HCT116 (cell line): ENCODE data around the gene DAO. TPM values are rescaled to one million over a fixed set of nuclear protein-coding genes. Genes with fewer than 3 reads are reported as not detected.

ENCODE experiments used
- ATAC-seq: fragments of 200-7000 bp; cut with Tn5 transposase; 2 replicates; pipeline ENCODE4 v1.9.1; 2020; ENCODE audit warnings: mild to moderate bottlenecking, moderate library complexity
- BruUV-seq: library from RNA; stranded (reverse); fragments of 400-500 nt; replicated peaks from 2 replicates; lab custom pipeline; 2021; lab: Mats Ljungman, UMichigan
- CTCF ChIA-PET: fragments of 300-600 bp; sonication (Branson Sonifier 250); formaldehyde crosslinking; loops from one replicate; lab custom pipeline; 2021; ENCODE audit warnings: antibody characterized with exemption; lab: Charles Lee
- POLR2A ChIA-PET: fragments of 300-600, 350-600 bp; sonication (Branson Sonifier 250); formaldehyde crosslinking; loops from one replicate; lab custom pipeline; 2021; ENCODE audit warnings: antibody characterized with exemption; lab: Charles Lee
- RAD21 ChIA-PET, 2 experiments: fragments of 300-600 bp; sonication (Branson Sonifier 250); formaldehyde crosslinking; loops; one replicate each; lab custom pipeline; 2023; ENCODE audit warnings: low total read pairs in 2 of 2; ENCODE audit not compliant: uncharacterized antibody in 2 of 2, unreplicated experiment in 2 of 2, low non-redundant PET in 1 of 2; lab: Charles Lee
- DNase-seq: peaks from one replicate; pipeline ENCODE4 v3.0.0-alpha.2; 2010; ENCODE audit warnings: low read depth, low spot score
- H2AFZ ChIP-seq: fragments of 200-600 bp; shearing (Covaris generic), sonication (generic); 2 replicates; pipeline ENCODE4 v1.6.1; 2017; ENCODE audit warnings: low read depth, mixed run types, mixed read lengths, antibody characterized with exemption, low read length; ENCODE audit not compliant: poor library complexity, severe bottlenecking
- H3K27ac ChIP-seq: 2 replicates; pipeline ENCODE4 v1.5.1; 2012; ENCODE audit warnings: low read depth, low read length
- H3K27me3 ChIP-seq: fragments of 200-600 bp; sonication (generic); 2 replicates; pipeline ENCODE4 v1.6.1; 2016; ENCODE audit warnings: mixed run types, low read length, mixed read lengths; ENCODE audit not compliant: insufficient read depth
- H3K36me3 ChIP-seq, 2 experiments: fragments of 200-500 bp in 1 of 2; fragments of 200-600 bp in 1 of 2; sonication (Bioruptor generic) in 1 of 2; sonication (generic) in 1 of 2; 2 replicates each; pipeline versions ENCODE4 v1.5.1 to v1.6.1; 2014 to 2016; ENCODE audit warnings: low read length in 2 of 2, inconsistent platforms in 1 of 2, mixed read lengths in 1 of 2, mixed run types in 1 of 2; ENCODE audit not compliant: insufficient read depth in 2 of 2, control insufficient read depth in 1 of 2
- H3K4me1 ChIP-seq, 2 experiments: fragments of 200-600 bp in 1 of 2; sonication (generic) in 1 of 2; 2 replicates each; pipeline versions ENCODE4 v1.5.1 to v1.6.1; 2012 to 2017; ENCODE audit warnings: low read length in 2 of 2, inconsistent platforms in 1 of 2, mild to moderate bottlenecking in 1 of 2, mixed read lengths in 1 of 2, mixed run types in 1 of 2, moderate library complexity in 1 of 2; ENCODE audit not compliant: insufficient read depth in 2 of 2, control insufficient read depth in 1 of 2
- H3K4me2 ChIP-seq: fragments of 200-600 bp; sonication (generic); 2 replicates; pipeline ENCODE4 v1.6.1; 2017; ENCODE audit warnings: mixed run types, low read length, mixed read lengths
- H3K4me3 ChIP-seq, 2 experiments: fragments of 200-600 bp in 1 of 2; sonication (generic) in 1 of 2; replicated peaks in 1 of 2; 2 replicates each; pipeline ENCODE4 v1.5.1; 2011 to 2016; ENCODE audit warnings: low read length in 2 of 2, control low read depth in 1 of 2, low read depth in 1 of 2, mild to moderate bottlenecking in 1 of 2, mixed read lengths in 1 of 2, mixed run types in 1 of 2
- H3K79me2 ChIP-seq: fragments of 200-600 bp; sonication (generic); 2 replicates; pipeline ENCODE4 v1.6.1; 2017; ENCODE audit warnings: mild to moderate bottlenecking, mixed run types, low read length, moderate library complexity, mixed read lengths; ENCODE audit not compliant: insufficient read depth
- H3K9ac ChIP-seq: fragments of 200-600 bp; sonication (generic); 2 replicates; pipeline ENCODE4 v1.6.1; 2016; ENCODE audit warnings: low read length, mixed read lengths
- H3K9me2 ChIP-seq: fragments of 200-600 bp; sonication (generic), shearing (Covaris generic); 2 replicates; pipeline ENCODE4 v1.6.1; 2017; ENCODE audit warnings: mixed run types, mild to moderate bottlenecking, moderate library complexity; ENCODE audit not compliant: insufficient read depth
- H3K9me3 ChIP-seq, 2 experiments: fragments of 200-500 bp in 1 of 2; fragments of 200-600 bp in 1 of 2; sonication (Bioruptor generic) in 1 of 2; sonication (generic) in 1 of 2; 2 replicates each; pipeline ENCODE4 v1.6.1; 2014 to 2017; ENCODE audit warnings: low read length in 2 of 2, mixed read lengths in 2 of 2, inconsistent platforms in 1 of 2, low read depth in 1 of 2, mild to moderate bottlenecking in 1 of 2, mixed run types in 1 of 2, moderate library complexity in 1 of 2; ENCODE audit not compliant: control insufficient read depth in 1 of 2, insufficient read depth in 1 of 2
- H4K20me1 ChIP-seq: fragments of 200-600 bp; sonication (generic), shearing (Covaris generic); 2 replicates; pipeline ENCODE4 v1.6.1; 2017; ENCODE audit warnings: mixed run types, mild to moderate bottlenecking, moderate library complexity; ENCODE audit not compliant: insufficient read depth
- CBX3 ChIP-seq: IDR thresholded peaks from 2 replicates; pipeline ENCODE4 v1.6.1; 2012; ENCODE audit warnings: low read depth
- CEBPB ChIP-seq: IDR thresholded peaks from 2 replicates; pipeline ENCODE4 v1.6.1; 2012; ENCODE audit warnings: low read depth
- EZH2 ChIP-seq: fragments of 200-600 bp; sonication (generic); IDR thresholded peaks from 2 replicates; pipeline ENCODE4 v1.6.1; 2017; ENCODE audit warnings: antibody characterized with exemption, mixed run types
- FOSL1 ChIP-seq: IDR thresholded peaks from 2 replicates; pipeline ENCODE4 v1.6.1; 2012; ENCODE audit warnings: low read depth
- JUND ChIP-seq: IDR thresholded peaks from 2 replicates; pipeline ENCODE4 v1.6.1; 2012
- POLR2AphosphoS5 ChIP-seq: IDR thresholded peaks from 2 replicates; pipeline ENCODE4 v1.6.1; 2011; ENCODE audit warnings: mild to moderate bottlenecking, low read depth, low read length, moderate library complexity
- RAD21 ChIP-seq: IDR thresholded peaks from 2 replicates; pipeline ENCODE4 v1.6.1; 2012; ENCODE audit warnings: low read depth, mild to moderate bottlenecking
- SIN3A ChIP-seq: IDR thresholded peaks from 2 replicates; pipeline ENCODE4 v1.6.1; 2012; ENCODE audit warnings: low read depth
- SP1 ChIP-seq: IDR thresholded peaks from 2 replicates; pipeline ENCODE4 v1.6.1; 2012; ENCODE audit warnings: low read depth
- TCF7L2 ChIP-seq: IDR thresholded peaks from 2 replicates; pipeline ENCODE4 v1.7.0; 2011; ENCODE audit warnings: borderline replicate concordance, inconsistent platforms; ENCODE audit not compliant: insufficient read depth, insufficient read length; ENCODE audit errors: extremely low read depth
- ZFX ChIP-seq: fragments of 450-650 bp; IDR thresholded peaks from 2 replicates; pipeline ENCODE4 v1.6.1; 2017
- intact Hi-C: fragments of 100-400 bp; cut with micrococcal nuclease; formaldehyde crosslinking; loops from 2 replicates; pipeline ENCODE4 v1.10.0; 2022
- total RNA-seq: library from RNA; stranded (reverse); gene quantifications from one replicate; pipeline ENCODE4 v1.2.1, GENCODE V29; 2021; ENCODE audit not compliant: unreplicated experiment
- TF ChIP-seq, protein P1 (sequence below): IDR thresholded peaks from 2 replicates; pipeline ENCODE4 v1.6.1; 2012

Gene DAO
- total RNA-seq, 1 experiment from 2014 or later, result not detected

- H3K4me3 ChIP-seq, result no peak overlapping the region
- no peaks in the 10 kb centered on the region for H4K20me1 ChIP-seq
- no peaks in the 10 kb centered on the region for H3K79me2 ChIP-seq
- CTCF ChIA-PET, result no interaction called here
- TF ChIP-seq JUND, result no peak
- TF ChIP-seq, all 23 proteins: peak for 0
- ATAC-seq (no peak), DNase-seq (no peak)
- H3K36me3 ChIP-seq, result no peaks in the 10 kb centered on the region
- RAD21 ChIA-PET, result interaction anchor here in 1 of 2 experiments (0.7 kb wide), 1 partner anchor 77 kb away, joined by 4 read pairs; no protein-coding TSS in a partner anchor
- H3K4me2 ChIP-seq, result no peak overlapping the region
- no peaks in the 10 kb centered on the region for H3K9me2 ChIP-seq
- intact Hi-C loops, result no loop called here
- POLR2A ChIA-PET, result interaction anchor here (2.1 kb wide), 1 partner anchor 10 kb away, joined by 6 read pairs; no protein-coding TSS in a partner anchor
- H3K9me3 ChIP-seq, result no peaks in the 10 kb centered on the region
- no peaks in the 10 kb centered on the region for H3K4me1 ChIP-seq
- no TSS peak for BruUV-seq
- no peak overlapping the region for H3K9ac ChIP-seq
- no peak overlapping the region for H2AFZ ChIP-seq
- H3K27ac ChIP-seq, result no peak overlapping the region
- no peaks in the 10 kb centered on the region for H3K27me3 ChIP-seq
These were observed 50.3 kb downstream of the DAO start for GRCh38 chr12:108930155-108930554.

- no peak for DNase-seq
- Histone ChIP-seq H3K79me2 (no peaks in the 10 kb centered on the region), H2AFZ (no peak overlapping the region), H3K27ac (no peak overlapping the region), H3K4me1 (no peaks in the 10 kb centered on the region)
- POLR2A ChIA-PET, result interaction anchor here (2.1 kb wide), 1 partner anchor 9 kb away, joined by 6 read pairs; no protein-coding TSS in a partner anchor
- intact Hi-C loops, result no loop called here
- RAD21 ChIA-PET, result no interaction called here
- CTCF ChIA-PET, result no interaction called here
- TF ChIP-seq TCF7L2, result no peak
- no peak for TF ChIP-seq CEBPB
- TF ChIP-seq EZH2, result no peak
- TF ChIP-seq ZFX, result no peak
- no peak for TF ChIP-seq RAD21
- TF ChIP-seq, protein P1, sequence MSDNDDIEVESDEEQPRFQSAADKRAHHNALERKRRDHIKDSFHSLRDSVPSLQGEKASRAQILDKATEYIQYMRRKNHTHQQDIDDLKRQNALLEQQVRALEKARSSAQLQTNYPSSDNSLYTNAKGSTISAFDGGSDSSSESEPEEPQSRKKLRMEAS, result no peak
- TF ChIP-seq SP1, result no peak
- TF ChIP-seq FOSL1, result no peak
- no peak for TF ChIP-seq CBX3
- TF ChIP-seq SIN3A, result no peak
- no peak for TF ChIP-seq POLR2AphosphoS5
- TF ChIP-seq, all 23 proteins: peak for 0
- Histone ChIP-seq H3K4me2 (no peak overlapping the region), H3K9me2 (no peaks in the 10 kb centered on the region), H3K27me3 (no peaks in the 10 kb centered on the region), H3K4me3 (no peak overlapping the region), H3K36me3 (no peaks in the 10 kb centered on the region), H4K20me1 (no peaks in the 10 kb centered on the region), H3K9me3 (no peaks in the 10 kb centered on the region), H3K9ac (no peak overlapping the region)
- no TSS peak for BruUV-seq
- ATAC-seq, result no peak
These were observed 50.9 kb downstream of the DAO start for GRCh38 chr12:108930756-108931155.
